Measurements from ENCODE around the gene MRTFB. TPM values are rescaled to one million over a fixed set of nuclear protein-coding genes. Genes with fewer than 3 reads are reported as not detected.
"Not testable (repeated sequence)": the region's sequence is repeated elsewhere in the genome, so short reads cannot be mapped to it uniquely, and the experiment has no call there.

The MRTFB gene
- total RNA-seq, 1 donor from 2014 or later = 89.4 TPM

DNA sequence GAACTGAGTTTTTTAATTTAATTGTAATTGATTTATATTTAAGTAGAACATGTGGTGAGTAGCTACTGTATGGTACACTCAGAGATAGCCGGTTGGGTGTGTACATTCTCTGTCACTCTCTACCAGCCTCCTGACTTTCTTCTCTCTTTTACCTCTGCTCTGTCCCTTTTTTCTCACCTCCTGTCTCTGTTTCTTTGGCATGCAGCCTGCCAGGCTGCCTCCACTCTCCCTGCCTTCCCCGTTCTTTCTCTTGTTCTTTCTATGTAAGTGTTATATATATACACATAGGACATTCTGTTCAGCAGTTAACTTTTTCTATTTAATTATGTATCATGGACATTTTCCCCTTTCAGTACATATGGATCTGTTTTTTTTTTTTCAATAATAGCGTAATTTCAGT, 50.8 kb downstream of the MRTFB start:
- no peaks in the 10 kb centered on the region for H3K36me3 ChIP-seq
- H3K4me3 ChIP-seq = no peak overlapping the region
- intact Hi-C loops (cut with DNase I) = no loop called here
- H3K9me3 ChIP-seq = no peaks in the 10 kb centered on the region
- TF ChIP-seq, protein P1, sequence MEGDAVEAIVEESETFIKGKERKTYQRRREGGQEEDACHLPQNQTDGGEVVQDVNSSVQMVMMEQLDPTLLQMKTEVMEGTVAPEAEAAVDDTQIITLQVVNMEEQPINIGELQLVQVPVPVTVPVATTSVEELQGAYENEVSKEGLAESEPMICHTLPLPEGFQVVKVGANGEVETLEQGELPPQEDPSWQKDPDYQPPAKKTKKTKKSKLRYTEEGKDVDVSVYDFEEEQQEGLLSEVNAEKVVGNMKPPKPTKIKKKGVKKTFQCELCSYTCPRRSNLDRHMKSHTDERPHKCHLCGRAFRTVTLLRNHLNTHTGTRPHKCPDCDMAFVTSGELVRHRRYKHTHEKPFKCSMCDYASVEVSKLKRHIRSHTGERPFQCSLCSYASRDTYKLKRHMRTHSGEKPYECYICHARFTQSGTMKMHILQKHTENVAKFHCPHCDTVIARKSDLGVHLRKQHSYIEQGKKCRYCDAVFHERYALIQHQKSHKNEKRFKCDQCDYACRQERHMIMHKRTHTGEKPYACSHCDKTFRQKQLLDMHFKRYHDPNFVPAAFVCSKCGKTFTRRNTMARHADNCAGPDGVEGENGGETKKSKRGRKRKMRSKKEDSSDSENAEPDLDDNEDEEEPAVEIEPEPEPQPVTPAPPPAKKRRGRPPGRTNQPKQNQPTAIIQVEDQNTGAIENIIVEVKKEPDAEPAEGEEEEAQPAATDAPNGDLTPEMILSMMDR (IDR thresholded peaks at IDR 0.05) = no peak
- no peaks in the 10 kb centered on the region for H3K27me3 ChIP-seq
- DNase-seq (ENCODE audit: low spot score in 2 of 2) = no peak
- no peaks in the 10 kb centered on the region for H3K4me1 ChIP-seq
- H3K27ac ChIP-seq = no peak overlapping the region

DNA sequence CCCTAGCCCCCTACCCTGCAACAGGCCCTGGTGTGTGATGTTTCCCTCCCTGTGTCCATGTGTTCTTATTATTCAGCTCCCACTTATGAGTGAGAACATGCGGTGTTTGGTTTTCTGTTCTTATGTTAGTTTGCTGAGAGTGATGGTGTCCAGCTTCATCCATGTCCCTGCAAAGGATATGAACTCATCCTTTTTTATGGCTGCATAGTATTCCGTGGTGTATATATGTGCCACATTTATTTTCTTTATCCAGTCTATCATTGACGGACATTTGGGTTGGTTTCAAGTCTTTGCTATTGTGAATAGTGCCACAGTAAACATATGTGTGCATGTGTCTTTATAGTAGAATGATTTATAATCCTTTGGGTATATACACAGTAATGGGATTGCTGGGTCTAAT, 51.3 kb downstream of the MRTFB start:
- H3K27ac ChIP-seq; H3K4me3 ChIP-seq; H3K9me3 ChIP-seq; H3K36me3 ChIP-seq; intact Hi-C loops (cut with DNase I); DNase-seq (ENCODE audit: low spot score in 2 of 2); H3K4me1 ChIP-seq; H3K27me3 ChIP-seq: not testable (repeated sequence)

DNA sequence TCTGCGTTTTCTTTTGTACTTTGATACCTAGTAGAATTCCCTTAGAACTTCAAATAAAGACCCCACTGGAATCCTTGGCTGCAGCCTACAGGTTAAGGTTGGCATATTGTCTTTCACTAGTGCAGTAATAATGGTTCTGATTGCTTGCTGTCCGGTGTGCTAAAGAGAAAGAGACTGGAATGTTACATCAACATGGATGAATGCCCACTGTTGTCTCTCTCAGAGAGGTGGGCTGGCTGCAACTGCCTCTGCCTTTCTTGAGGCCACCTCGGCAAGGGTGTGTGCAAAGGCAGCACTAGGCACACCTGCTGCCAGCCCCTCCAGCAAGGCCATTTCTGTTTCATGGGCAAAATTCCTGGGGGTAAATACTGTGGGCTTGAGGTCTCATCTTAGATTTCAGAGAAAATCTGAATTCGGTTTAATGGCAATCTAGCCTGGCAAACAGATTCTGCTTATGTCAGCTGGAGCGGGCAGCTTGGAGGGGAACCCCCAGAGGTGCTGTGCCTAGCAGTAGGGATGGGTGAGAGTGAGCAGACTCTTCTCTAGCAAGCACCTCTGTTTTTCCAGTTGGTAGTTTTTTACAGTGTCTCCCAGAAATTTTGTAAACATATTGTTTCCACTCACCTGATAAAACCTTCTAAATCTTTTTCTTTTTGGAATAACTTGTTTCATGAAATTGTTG, 54.0 kb downstream of the MRTFB start:
- no peak for DNase-seq (ENCODE audit: low spot score in 2 of 2)
- TF ChIP-seq, protein P1 (IDR thresholded peaks at IDR 0.05) = no peak
- Histone ChIP-seq H3K4me1 (no peaks in the 10 kb centered on the region), H3K27me3 (no peaks in the 10 kb centered on the region), H3K27ac (no peak overlapping the region), H3K4me3 (no peak overlapping the region), H3K36me3 (no peaks in the 10 kb centered on the region), H3K9me3 (no peaks in the 10 kb centered on the region)
- intact Hi-C loops (cut with DNase I) = no loop called here

DNA sequence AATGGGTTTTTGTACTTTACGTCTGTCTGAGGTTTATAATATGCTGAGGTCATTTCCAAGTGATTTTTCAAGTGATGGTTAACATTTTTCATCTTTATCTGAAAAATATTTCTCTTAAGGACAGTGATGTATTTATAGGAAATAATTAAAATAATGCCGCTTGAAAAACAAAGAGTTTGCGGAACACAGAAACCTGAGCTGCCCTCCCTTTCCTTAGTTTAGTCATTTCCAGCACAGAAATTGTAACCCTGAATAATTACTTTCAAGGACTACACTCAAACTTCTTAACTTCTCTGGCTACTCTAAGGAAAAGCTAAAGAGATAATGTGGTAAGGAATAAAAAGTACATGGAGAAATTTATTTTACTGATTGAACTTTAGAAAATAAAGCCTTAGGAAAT, 54.6 kb downstream of the MRTFB start:
- Histone ChIP-seq H3K4me1 (no peaks in the 10 kb centered on the region), H3K36me3 (no peaks in the 10 kb centered on the region), H3K27ac (no peak overlapping the region), H3K4me3 (no peak overlapping the region), H3K9me3 (no peaks in the 10 kb centered on the region), H3K27me3 (no peaks in the 10 kb centered on the region)
- TF ChIP-seq, protein P1 (IDR thresholded peaks at IDR 0.05) = no peak
- intact Hi-C loops (cut with DNase I) = no loop called here
- no peak for DNase-seq (ENCODE audit: low spot score in 2 of 2)

DNA sequence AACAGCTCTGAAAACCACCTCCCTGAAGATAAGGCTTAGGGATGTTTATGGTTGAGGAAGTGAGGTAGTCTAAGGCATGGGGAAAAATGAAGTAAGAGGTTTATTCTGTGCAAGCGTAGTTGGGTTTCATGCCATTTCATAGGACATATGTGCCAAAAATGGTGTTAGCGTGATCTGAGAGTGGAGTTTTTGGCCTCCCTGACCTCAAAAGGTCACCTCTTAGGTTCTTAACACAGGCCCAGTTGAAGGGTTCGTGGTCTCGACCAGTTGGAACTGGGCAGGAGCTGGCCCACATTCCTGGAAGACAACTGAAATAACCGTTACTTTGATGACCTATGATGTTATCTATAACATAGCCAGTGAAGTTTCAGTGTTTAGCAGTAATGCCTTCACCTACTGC, 57.0 kb downstream of the MRTFB start:
- no peak for DNase-seq (ENCODE audit: low spot score in 2 of 2)
- Histone ChIP-seq H3K4me1 (peaks cover 0 to under 1% of the 10 kb centered on the region in 2 donors), H3K36me3 (no peaks in the 10 kb centered on the region), H3K27me3 (no peaks in the 10 kb centered on the region), H3K9me3 (no peaks in the 10 kb centered on the region), H3K4me3 (no peak overlapping the region), H3K27ac (no peak overlapping the region)
- TF ChIP-seq, protein P1 (IDR thresholded peaks at IDR 0.05) = no peak
- intact Hi-C loops (cut with DNase I) = no loop called here

DNA sequence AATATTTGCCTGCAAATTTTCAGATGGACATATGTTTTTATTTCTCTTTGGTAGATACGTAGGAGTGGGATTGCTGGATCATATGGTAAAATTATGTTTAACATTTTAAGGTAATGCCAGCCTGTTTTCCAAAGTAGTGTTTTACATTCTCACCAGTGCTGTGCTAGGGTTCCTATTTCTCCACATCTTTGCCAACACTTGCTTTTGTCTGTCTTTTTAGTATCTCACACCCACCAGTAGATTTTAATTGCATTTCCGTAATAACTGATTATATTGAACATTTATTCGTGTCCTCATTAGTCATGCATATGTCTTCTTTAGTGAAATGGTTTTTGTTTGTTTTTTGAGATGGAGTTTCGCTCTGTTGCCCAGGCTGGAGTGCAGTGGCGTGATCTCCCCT, 58.4 kb downstream of the MRTFB start:
- Histone ChIP-seq H3K4me3 (no peak overlapping the region), H3K9me3 (no peaks in the 10 kb centered on the region), H3K27me3 (no peaks in the 10 kb centered on the region), H3K27ac (no peak overlapping the region), H3K4me1 (peaks cover 0 to 9% of the 10 kb centered on the region in 2 donors), H3K36me3 (no peaks in the 10 kb centered on the region)
- no peak for DNase-seq (ENCODE audit: low spot score in 2 of 2)
- intact Hi-C loops (cut with DNase I) = no loop called here
- TF ChIP-seq, protein P1 (IDR thresholded peaks at IDR 0.05) = no peak

All from ascending aorta (tissue), 2 donors.